ENCODE data around the gene NOLC1.

The NOLC1 gene

DNA sequence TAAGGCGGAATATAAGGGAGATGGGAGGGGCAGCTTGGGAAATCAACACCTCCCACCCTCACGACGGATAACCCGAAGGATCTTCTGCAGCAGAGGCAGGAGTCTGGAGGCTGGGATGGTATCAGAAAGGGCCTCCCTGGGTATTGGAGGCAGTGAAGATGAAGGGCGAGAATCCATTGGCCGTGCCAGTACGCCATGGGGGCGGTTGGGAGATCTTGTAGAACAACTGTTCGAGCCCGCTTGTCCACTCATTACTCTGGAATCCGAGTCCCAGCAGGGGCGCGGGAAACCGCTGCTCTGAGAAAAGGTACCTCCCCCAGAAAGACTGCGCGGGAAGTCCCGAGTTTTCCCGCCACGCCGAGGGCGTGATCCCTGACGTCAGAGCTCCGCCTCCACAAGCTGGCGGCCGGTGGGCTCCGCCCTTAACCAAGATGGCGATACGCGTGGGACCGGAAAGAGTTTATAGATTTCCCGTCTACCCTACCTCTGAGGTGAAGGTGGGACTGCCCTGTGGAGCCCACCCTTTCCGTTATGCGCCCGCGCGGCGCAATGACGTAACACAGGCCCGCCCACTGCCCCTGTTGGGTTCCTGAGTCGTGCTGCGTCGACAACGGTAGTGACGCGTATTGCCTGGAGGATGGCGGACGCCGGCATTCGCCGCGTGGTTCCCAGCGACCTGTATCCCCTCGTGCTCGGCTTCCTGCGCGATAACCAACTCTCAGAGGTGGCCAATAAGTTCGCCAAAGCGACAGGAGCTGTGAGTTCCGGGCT lies at the start of gene NOLC1:
NOLC1 (plus strand) TSS at position 616 of the 771 bp plus-strand sequence; CDS start at position 638, 22 bp downstream.
- H3K36me3 ChIP-seq (replicated peaks; ENCODE audit: insufficient read depth, low read length) = peaks cover 18% of the 10 kb centered on the region
- peak; percentile 99 for DNase-seq
- H3K9me2 ChIP-seq (replicated peaks; ENCODE audit: insufficient read depth, low read length) = no peaks in the 10 kb centered on the region
- H3K9ac ChIP-seq (ENCODE audit: low read length) = peak within 1 kb of the TSS; percentile 97
- H3K4me3 ChIP-seq (ENCODE audit: low read length) = peak within 1 kb of the TSS; percentile 95
- no peak for TF ChIP-seq EZH2phosphoT487 (IDR thresholded peaks at IDR 0.05; ENCODE audit: low read length)
- TF ChIP-seq, protein P1, sequence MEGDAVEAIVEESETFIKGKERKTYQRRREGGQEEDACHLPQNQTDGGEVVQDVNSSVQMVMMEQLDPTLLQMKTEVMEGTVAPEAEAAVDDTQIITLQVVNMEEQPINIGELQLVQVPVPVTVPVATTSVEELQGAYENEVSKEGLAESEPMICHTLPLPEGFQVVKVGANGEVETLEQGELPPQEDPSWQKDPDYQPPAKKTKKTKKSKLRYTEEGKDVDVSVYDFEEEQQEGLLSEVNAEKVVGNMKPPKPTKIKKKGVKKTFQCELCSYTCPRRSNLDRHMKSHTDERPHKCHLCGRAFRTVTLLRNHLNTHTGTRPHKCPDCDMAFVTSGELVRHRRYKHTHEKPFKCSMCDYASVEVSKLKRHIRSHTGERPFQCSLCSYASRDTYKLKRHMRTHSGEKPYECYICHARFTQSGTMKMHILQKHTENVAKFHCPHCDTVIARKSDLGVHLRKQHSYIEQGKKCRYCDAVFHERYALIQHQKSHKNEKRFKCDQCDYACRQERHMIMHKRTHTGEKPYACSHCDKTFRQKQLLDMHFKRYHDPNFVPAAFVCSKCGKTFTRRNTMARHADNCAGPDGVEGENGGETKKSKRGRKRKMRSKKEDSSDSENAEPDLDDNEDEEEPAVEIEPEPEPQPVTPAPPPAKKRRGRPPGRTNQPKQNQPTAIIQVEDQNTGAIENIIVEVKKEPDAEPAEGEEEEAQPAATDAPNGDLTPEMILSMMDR (IDR thresholded peaks at IDR 0.05; ENCODE audit: low read length) = no peak
- TF ChIP-seq EZH2 (optimal IDR thresholded peaks at IDR 0.05; ENCODE audit: low read depth, low read length) = no peak
- H3K27ac ChIP-seq (ENCODE audit: low read length) = peak within 1 kb of the TSS; percentile 84
- no peaks in the 10 kb centered on the region for H3K27me3 ChIP-seq (replicated peaks; ENCODE audit: insufficient read depth, low read length)
- H3K79me2 ChIP-seq (ENCODE audit: low read length) = peaks cover 59% of the 10 kb centered on the region
- H4K20me1 ChIP-seq (ENCODE audit: insufficient read depth, low read length) = peaks cover 15% of the 10 kb centered on the region; the same call in 1 of the 2 replicates
- H2AFZ ChIP-seq (ENCODE audit: low read length) = peak within 1 kb of the TSS; percentile 44; the same call in 1 of the 2 replicates
- peak within 1 kb of the TSS; percentile 64 for H3K4me2 ChIP-seq (ENCODE audit: low read depth, low read length)
- H3F3A ChIP-seq (ENCODE audit: insufficient read depth, low read length) = peaks cover 53% of the 10 kb centered on the region
- H3K9me3 ChIP-seq (replicated peaks; ENCODE audit: insufficient read depth, low read length) = no peaks in the 10 kb centered on the region
- H3K4me1 ChIP-seq (ENCODE audit: low read length) = peaks cover 12% of the 10 kb centered on the region

DNA sequence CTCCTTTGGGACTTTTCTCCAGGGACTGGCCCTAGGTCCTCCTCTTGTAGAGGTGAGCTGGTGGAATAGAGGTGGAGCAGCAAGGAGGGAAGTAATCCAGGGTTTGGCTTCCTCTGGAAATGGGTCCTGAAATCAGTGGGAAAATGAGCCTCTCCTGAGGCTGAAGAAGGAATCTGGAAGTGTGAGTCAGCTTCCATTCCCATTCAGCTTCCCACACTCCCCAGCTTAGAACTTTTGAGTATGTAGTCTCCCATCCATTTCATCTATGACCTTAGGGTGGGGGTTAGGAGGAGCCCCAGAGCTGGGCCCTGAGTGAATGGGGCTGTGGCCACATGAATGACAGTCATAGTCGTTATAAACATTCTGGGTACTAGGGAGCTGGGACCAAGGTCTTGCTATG lies 49.8 kb upstream of the NOLC1 start:
- Histone ChIP-seq H3K9ac (ENCODE audit: low read length) (no peak overlapping the region), H3K27ac (ENCODE audit: low read length) (no peak overlapping the region), H3K9me2 (replicated peaks; ENCODE audit: insufficient read depth, low read length) (no peaks in the 10 kb centered on the region), H2AFZ (ENCODE audit: low read length) (no peak overlapping the region), H3K79me2 (ENCODE audit: low read length) (no peaks in the 10 kb centered on the region), H3K36me3 (replicated peaks; ENCODE audit: insufficient read depth, low read length) (no peaks in the 10 kb centered on the region), H3K4me2 (ENCODE audit: low read depth, low read length) (no peak overlapping the region), H4K20me1 (ENCODE audit: insufficient read depth, low read length) (no peaks in the 10 kb centered on the region), H3K9me3 (replicated peaks; ENCODE audit: insufficient read depth, low read length) (no peaks in the 10 kb centered on the region), H3K27me3 (replicated peaks; ENCODE audit: insufficient read depth, low read length) (no peaks in the 10 kb centered on the region), H3F3A (ENCODE audit: insufficient read depth, low read length) (no peaks in the 10 kb centered on the region), H3K4me3 (ENCODE audit: low read length) (no peak overlapping the region), H3K4me1 (ENCODE audit: low read length) (no peaks in the 10 kb centered on the region)
- no peak for TF ChIP-seq EZH2phosphoT487 (IDR thresholded peaks at IDR 0.05; ENCODE audit: low read length)
- no peak for TF ChIP-seq EZH2 (optimal IDR thresholded peaks at IDR 0.05; ENCODE audit: low read depth, low read length)
- TF ChIP-seq, protein P1 (IDR thresholded peaks at IDR 0.05; ENCODE audit: low read length) = no peak
- DNase-seq = no peak

DNA sequence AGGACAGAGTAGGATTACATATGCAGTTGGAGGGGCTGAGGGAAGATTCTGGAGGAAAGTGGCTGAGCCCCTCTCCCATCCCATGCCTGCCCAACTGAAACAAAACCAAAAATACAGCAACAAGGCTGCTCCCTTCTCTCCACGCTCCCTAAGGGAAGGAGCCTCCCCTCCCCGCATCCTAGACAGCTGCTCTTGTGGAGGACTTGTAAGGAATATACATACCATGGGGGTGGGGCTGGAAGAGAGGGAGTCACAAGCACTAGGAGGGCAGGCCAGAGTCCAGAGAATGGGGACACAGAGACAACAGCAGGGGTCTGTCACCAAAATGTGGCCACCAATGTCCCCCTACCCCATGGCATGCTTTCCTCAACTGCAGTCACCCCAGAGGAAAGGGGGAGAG lies 45.2 kb upstream of the NOLC1 start:
- TF ChIP-seq, protein P1 (IDR thresholded peaks at IDR 0.05; ENCODE audit: low read length) = no peak
- TF ChIP-seq EZH2 (optimal IDR thresholded peaks at IDR 0.05; ENCODE audit: low read depth, low read length) (no peak), EZH2phosphoT487 (IDR thresholded peaks at IDR 0.05; ENCODE audit: low read length) (no peak)
- Histone ChIP-seq H3K9me3 (replicated peaks; ENCODE audit: insufficient read depth, low read length) (no peaks in the 10 kb centered on the region), H2AFZ (ENCODE audit: low read length) (no peak overlapping the region), H3K27me3 (replicated peaks; ENCODE audit: insufficient read depth, low read length) (no peaks in the 10 kb centered on the region), H3F3A (ENCODE audit: insufficient read depth, low read length) (no peaks in the 10 kb centered on the region), H3K36me3 (replicated peaks; ENCODE audit: insufficient read depth, low read length) (peaks cover 3% of the 10 kb centered on the region; the same call in 1 of the 2 replicates), H3K4me2 (ENCODE audit: low read depth, low read length) (no peak overlapping the region), H3K27ac (ENCODE audit: low read length) (no peak overlapping the region), H3K4me1 (ENCODE audit: low read length) (no peaks in the 10 kb centered on the region), H3K4me3 (ENCODE audit: low read length) (no peak overlapping the region), H3K9ac (ENCODE audit: low read length) (no peak overlapping the region), H3K79me2 (ENCODE audit: low read length) (peaks cover 3% of the 10 kb centered on the region; the same call in 1 of the 2 replicates), H4K20me1 (ENCODE audit: insufficient read depth, low read length) (no peaks in the 10 kb centered on the region), H3K9me2 (replicated peaks; ENCODE audit: insufficient read depth, low read length) (no peaks in the 10 kb centered on the region)
- DNase-seq = no peak
